Tibial nerve (tissue), 3 donors: Measurements from ENCODE around the gene ATP13A1.

Source experiments
- POLR2A ChIP-seq, 2 donors: fragments of 450-650 bp; IDR thresholded peaks; one replicate each; pipeline ENCODE4 v1.6.1; 2017; ENCODE audit warnings: antibody characterized with exemption in 2 of 2, mild to moderate bottlenecking in 2 of 2, moderate library complexity in 2 of 2
- TF ChIP-seq, protein P1 (sequence below), 5 experiments: fragments of 200-600 bp in 3 of 5; fragments of 450-650 bp in 2 of 5; sonication (generic) in 3 of 5; IDR thresholded peaks; one replicate each; pipeline ENCODE4 v1.5.1; 2016 to 2019; ENCODE audit warnings: antibody characterized with exemption in 5 of 5, mild to moderate bottlenecking in 3 of 5, moderate library complexity in 2 of 5

DNA sequence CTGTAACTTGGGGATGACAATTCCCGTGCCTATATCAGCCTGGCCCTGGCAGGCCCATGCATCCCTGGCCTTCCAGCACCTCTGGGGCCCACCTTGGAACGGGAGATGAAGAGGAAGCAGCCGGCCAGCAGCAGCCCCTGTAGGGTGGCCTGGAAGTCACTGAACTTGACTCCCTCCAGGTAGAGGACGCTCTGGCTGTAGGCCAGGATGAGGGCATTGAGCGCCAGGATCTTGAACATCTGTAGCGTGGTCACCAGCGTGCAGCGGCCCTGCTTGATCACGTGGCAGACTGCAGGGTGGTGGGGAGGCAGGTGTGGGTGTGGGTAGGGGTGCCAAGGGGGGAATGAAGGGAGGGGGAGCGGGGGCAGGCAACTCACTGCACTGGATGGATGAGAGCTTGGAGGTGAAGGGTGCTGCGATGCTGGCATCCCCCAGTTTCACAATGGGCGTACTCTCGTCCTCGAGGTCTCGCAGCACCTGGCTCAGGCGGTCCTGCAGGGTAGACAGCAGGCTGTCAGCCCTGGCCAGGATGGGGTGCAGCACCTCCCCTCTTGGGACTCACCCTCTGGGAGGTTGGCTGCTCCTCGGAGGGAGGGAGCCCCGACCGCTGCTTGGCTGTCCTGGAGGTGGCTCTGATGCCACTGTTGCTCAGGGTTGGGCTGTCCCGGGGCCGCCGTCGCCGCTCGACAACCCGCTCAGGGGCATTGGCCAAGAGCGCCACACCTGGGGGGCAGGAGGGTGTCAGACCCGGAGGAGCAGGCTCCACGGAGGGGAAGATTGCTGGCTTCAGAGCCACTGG is 16.2 kb downstream of the ATP13A1 start:
- TF ChIP-seq, protein P1, sequence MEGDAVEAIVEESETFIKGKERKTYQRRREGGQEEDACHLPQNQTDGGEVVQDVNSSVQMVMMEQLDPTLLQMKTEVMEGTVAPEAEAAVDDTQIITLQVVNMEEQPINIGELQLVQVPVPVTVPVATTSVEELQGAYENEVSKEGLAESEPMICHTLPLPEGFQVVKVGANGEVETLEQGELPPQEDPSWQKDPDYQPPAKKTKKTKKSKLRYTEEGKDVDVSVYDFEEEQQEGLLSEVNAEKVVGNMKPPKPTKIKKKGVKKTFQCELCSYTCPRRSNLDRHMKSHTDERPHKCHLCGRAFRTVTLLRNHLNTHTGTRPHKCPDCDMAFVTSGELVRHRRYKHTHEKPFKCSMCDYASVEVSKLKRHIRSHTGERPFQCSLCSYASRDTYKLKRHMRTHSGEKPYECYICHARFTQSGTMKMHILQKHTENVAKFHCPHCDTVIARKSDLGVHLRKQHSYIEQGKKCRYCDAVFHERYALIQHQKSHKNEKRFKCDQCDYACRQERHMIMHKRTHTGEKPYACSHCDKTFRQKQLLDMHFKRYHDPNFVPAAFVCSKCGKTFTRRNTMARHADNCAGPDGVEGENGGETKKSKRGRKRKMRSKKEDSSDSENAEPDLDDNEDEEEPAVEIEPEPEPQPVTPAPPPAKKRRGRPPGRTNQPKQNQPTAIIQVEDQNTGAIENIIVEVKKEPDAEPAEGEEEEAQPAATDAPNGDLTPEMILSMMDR (IDR thresholded peaks at IDR 0.05), result no peak
- no peak for TF ChIP-seq POLR2A (IDR thresholded peaks at IDR 0.05)
